ENCODE results near the gene ADAMTS7.
"Not testable (repeated sequence)": the region's sequence is repeated elsewhere in the genome, so short reads cannot be mapped to it uniquely, and the experiment has no call there.

Gene ADAMTS7

GRCh38 chr15:78808550-78808949 lies 2.7 kb downstream of the ADAMTS7 start:
- Histone ChIP-seq H3K4me1 (peaks cover 10% of the 10 kb centered on the region), H3K9me3 (peaks cover 6% of the 10 kb centered on the region), H3K27me3 (ENCODE audit: low read depth) (no peaks in the 10 kb centered on the region), H3K36me3 (replicated peaks) (no peaks in the 10 kb centered on the region), H3K4me3 (no peak overlapping the region)
- in situ Hi-C loops (cut with MboI; ENCODE audit: low sequenced_read_pairs), result no loop called here
- peak; percentile 56 to 60 for DNase-seq (ENCODE audit: low spot score in 2 of 2)

- no peaks in the 10 kb centered on the region for H3K27me3 ChIP-seq (ENCODE audit: low read depth)
- H3K4me1 ChIP-seq, result peaks cover 10% of the 10 kb centered on the region
- DNase-seq (ENCODE audit: low spot score in 2 of 2), result no peak
- H3K4me3 ChIP-seq, result no peak overlapping the region
- no peaks in the 10 kb centered on the region for H3K36me3 ChIP-seq (replicated peaks)
- peaks cover 6% of the 10 kb centered on the region for H3K9me3 ChIP-seq
- in situ Hi-C loops (cut with MboI; ENCODE audit: low sequenced_read_pairs), result no loop called here
Measured at GRCh38 chr15:78807359-78807758, 3.9 kb downstream of the ADAMTS7 start.

- Histone ChIP-seq H3K4me1 (no peaks in the 10 kb centered on the region), H3K9me3 (peaks cover 6% of the 10 kb centered on the region), H3K4me3 (no peak overlapping the region), H3K27me3 (ENCODE audit: low read depth) (no peaks in the 10 kb centered on the region), H3K36me3 (replicated peaks) (no peaks in the 10 kb centered on the region)
- in situ Hi-C loops (cut with MboI; ENCODE audit: low sequenced_read_pairs), result no loop called here
- no peak for DNase-seq (ENCODE audit: low spot score in 2 of 2)
Measured at GRCh38 chr15:78804391-78804792, 6.9 kb downstream of the ADAMTS7 start.

- Histone ChIP-seq H3K36me3 (replicated peaks) (no peaks in the 10 kb centered on the region), H3K4me3 (no peak overlapping the region), H3K9me3 (no peaks in the 10 kb centered on the region), H3K27me3 (ENCODE audit: low read depth) (no peaks in the 10 kb centered on the region), H3K4me1 (no peaks in the 10 kb centered on the region)
- DNase-seq (ENCODE audit: low spot score in 2 of 2), result no peak
- in situ Hi-C loops (cut with MboI; ENCODE audit: low sequenced_read_pairs), result no loop called here
Measured at GRCh38 chr15:78800806-78801205, 10.5 kb downstream of the ADAMTS7 start.

GRCh38 chr15:78800189-78800588 lies 11.1 kb downstream of the ADAMTS7 start:
- no peak for DNase-seq (ENCODE audit: low spot score in 2 of 2)
- Histone ChIP-seq H3K36me3 (replicated peaks) (no peaks in the 10 kb centered on the region), H3K27me3 (ENCODE audit: low read depth) (no peaks in the 10 kb centered on the region), H3K9me3 (no peaks in the 10 kb centered on the region), H3K4me1 (no peaks in the 10 kb centered on the region), H3K4me3 (no peak overlapping the region)
- in situ Hi-C loops (cut with MboI; ENCODE audit: low sequenced_read_pairs), result no loop called here

- H3K27me3 ChIP-seq (ENCODE audit: low read depth); H3K4me1 ChIP-seq; in situ Hi-C loops (cut with MboI; ENCODE audit: low sequenced_read_pairs); DNase-seq (ENCODE audit: low spot score in 2 of 2); H3K9me3 ChIP-seq; H3K4me3 ChIP-seq; H3K36me3 ChIP-seq (replicated peaks): not testable (repeated sequence)
Measured at GRCh38 chr15:78799102-78799501, 12.2 kb downstream of the ADAMTS7 start.

GRCh38 chr15:78798355-78798754 lies 12.9 kb downstream of the ADAMTS7 start:
- in situ Hi-C loops (cut with MboI; ENCODE audit: low sequenced_read_pairs), result not testable (repeated sequence)

GRCh38 chr15:78797951-78798350 lies 13.3 kb downstream of the ADAMTS7 start:
- no peaks in the 10 kb centered on the region for H3K27me3 ChIP-seq (ENCODE audit: low read depth)
- no peaks in the 10 kb centered on the region for H3K4me1 ChIP-seq
- no peaks in the 10 kb centered on the region for H3K36me3 ChIP-seq (replicated peaks)
- no peaks in the 10 kb centered on the region for H3K9me3 ChIP-seq
- no peak for DNase-seq (ENCODE audit: low spot score in 2 of 2)
- in situ Hi-C loops (cut with MboI; ENCODE audit: low sequenced_read_pairs), result no loop called here
- no peak overlapping the region for H3K4me3 ChIP-seq

More at GRCh38 chr15:78798355-78798754, 12.9 kb downstream of the ADAMTS7 start:
- not testable (repeated sequence) for H3K9me3 ChIP-seq; H3K4me1 ChIP-seq; H3K4me3 ChIP-seq; H3K36me3 ChIP-seq (replicated peaks); DNase-seq (ENCODE audit: low spot score in 2 of 2); H3K27me3 ChIP-seq (ENCODE audit: low read depth)

GRCh38 chr15:78796510-78796909 lies 14.8 kb downstream of the ADAMTS7 start:
- H3K27me3 ChIP-seq (ENCODE audit: low read depth), result no peaks in the 10 kb centered on the region
- in situ Hi-C loops (cut with MboI; ENCODE audit: low sequenced_read_pairs), result no loop called here

GRCh38 chr15:78795043-78795442 lies 16.2 kb downstream of the ADAMTS7 start:
- in situ Hi-C loops (cut with MboI; ENCODE audit: low sequenced_read_pairs), result no loop called here
- no peaks in the 10 kb centered on the region for H3K9me3 ChIP-seq
- no peak for DNase-seq (ENCODE audit: low spot score in 2 of 2)
- no peaks in the 10 kb centered on the region for H3K36me3 ChIP-seq (replicated peaks)
- no peaks in the 10 kb centered on the region for H3K27me3 ChIP-seq (ENCODE audit: low read depth)
- H3K4me1 ChIP-seq, result no peaks in the 10 kb centered on the region
- H3K4me3 ChIP-seq, result no peak overlapping the region

More at GRCh38 chr15:78796510-78796909, 14.8 kb downstream of the ADAMTS7 start:
- no peaks in the 10 kb centered on the region for H3K36me3 ChIP-seq (replicated peaks)
- H3K4me3 ChIP-seq, result no peak overlapping the region
- DNase-seq (ENCODE audit: low spot score in 2 of 2), result no peak
- H3K4me1 ChIP-seq, result no peaks in the 10 kb centered on the region
- no peaks in the 10 kb centered on the region for H3K9me3 ChIP-seq

GRCh38 chr15:78794446-78794845 lies 16.8 kb downstream of the ADAMTS7 start:
- DNase-seq (ENCODE audit: low spot score in 2 of 2); H3K9me3 ChIP-seq; H3K36me3 ChIP-seq (replicated peaks); H3K4me1 ChIP-seq; H3K27me3 ChIP-seq (ENCODE audit: low read depth); in situ Hi-C loops (cut with MboI; ENCODE audit: low sequenced_read_pairs); H3K4me3 ChIP-seq: not testable (repeated sequence)

GRCh38 chr15:78791357-78791756 lies 19.9 kb downstream of the ADAMTS7 start:
- Histone ChIP-seq H3K4me3 (no peak overlapping the region), H3K36me3 (replicated peaks) (peaks cover 4% of the 10 kb centered on the region; the same call in 1 of the 2 replicates), H3K4me1 (no peaks in the 10 kb centered on the region), H3K27me3 (ENCODE audit: low read depth) (no peaks in the 10 kb centered on the region), H3K9me3 (no peaks in the 10 kb centered on the region)
- DNase-seq (ENCODE audit: low spot score in 2 of 2), result no peak
- in situ Hi-C loops (cut with MboI; ENCODE audit: low sequenced_read_pairs), result no loop called here

GRCh38 chr15:78790027-78790426 lies 21.2 kb downstream of the ADAMTS7 start:
- in situ Hi-C loops (cut with MboI; ENCODE audit: low sequenced_read_pairs), result no loop called here
- H3K9me3 ChIP-seq, result no peaks in the 10 kb centered on the region
- peaks cover 4% of the 10 kb centered on the region; the same call in 1 of the 2 replicates for H3K36me3 ChIP-seq (replicated peaks)
- DNase-seq (ENCODE audit: low spot score in 2 of 2), result no peak
- no peak overlapping the region for H3K4me3 ChIP-seq
- no peaks in the 10 kb centered on the region for H3K4me1 ChIP-seq
- H3K27me3 ChIP-seq (ENCODE audit: low read depth), result no peaks in the 10 kb centered on the region

GRCh38 chr15:78789615-78790014 lies 21.6 kb downstream of the ADAMTS7 start:
- in situ Hi-C loops (cut with MboI; ENCODE audit: low sequenced_read_pairs), result no loop called here
- no peak overlapping the region for H3K4me3 ChIP-seq
- H3K4me1 ChIP-seq, result no peaks in the 10 kb centered on the region
- peaks cover 4% of the 10 kb centered on the region; the same call in 1 of the 2 replicates for H3K36me3 ChIP-seq (replicated peaks)
- no peak for DNase-seq (ENCODE audit: low spot score in 2 of 2)
- H3K9me3 ChIP-seq, result no peaks in the 10 kb centered on the region
- H3K27me3 ChIP-seq (ENCODE audit: low read depth), result no peaks in the 10 kb centered on the region

- H3K9me3 ChIP-seq, result no peaks in the 10 kb centered on the region
- no peak for DNase-seq (ENCODE audit: low spot score in 2 of 2)
- no peaks in the 10 kb centered on the region for H3K4me1 ChIP-seq
- H3K4me3 ChIP-seq, result no peak overlapping the region
- in situ Hi-C loops (cut with MboI; ENCODE audit: low sequenced_read_pairs), result no loop called here
- no peaks in the 10 kb centered on the region for H3K27me3 ChIP-seq (ENCODE audit: low read depth)
- peaks cover 4% of the 10 kb centered on the region; the same call in 1 of the 2 replicates for H3K36me3 ChIP-seq (replicated peaks)
Measured at GRCh38 chr15:78788016-78788660, 23.1 kb downstream of the ADAMTS7 start.
